ENCODE results near the gene HAVCR2. TPM values are rescaled to one million over a fixed set of nuclear protein-coding genes. Genes with fewer than 3 reads are reported as not detected.
"Not testable (repeated sequence)": the region's sequence is repeated elsewhere in the genome, so short reads cannot be mapped to it uniquely, and the experiment has no call there.

The HAVCR2 gene
- total and polyA plus RNA-seq, 12 donors = 0.76 to 14.9 (median 1.7) TPM

DNA sequence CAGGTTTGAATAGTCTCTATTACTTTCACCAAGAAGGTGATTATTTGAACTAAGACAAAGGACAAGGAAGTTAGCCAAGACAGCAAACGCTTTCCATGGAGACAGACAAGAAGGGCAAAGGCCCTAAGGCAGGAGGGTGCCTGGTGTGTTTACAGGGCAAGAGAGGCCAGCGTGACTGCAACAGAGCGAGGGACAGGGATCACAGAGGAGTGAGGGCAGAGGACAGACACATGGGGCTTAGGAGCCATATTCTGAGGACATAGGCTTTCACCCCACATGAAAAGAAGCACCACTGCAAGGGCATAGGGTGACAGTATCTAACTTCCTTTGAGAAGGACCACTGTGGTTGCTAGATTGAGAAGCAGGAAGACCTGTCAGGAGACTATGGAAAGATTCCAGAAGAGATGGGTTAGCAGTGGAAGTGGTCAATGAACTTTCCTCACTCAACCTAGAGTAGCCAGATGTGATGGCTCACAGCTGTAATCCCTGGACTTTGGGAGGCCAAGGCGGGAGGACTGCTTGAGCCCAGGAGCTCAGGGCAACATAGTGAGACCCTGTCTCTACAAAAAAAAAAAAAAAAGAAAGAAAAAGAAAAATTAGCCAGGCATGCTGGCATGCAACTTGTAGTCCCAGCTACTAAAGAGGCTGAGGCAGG lies 44.9 kb downstream of the HAVCR2 start:
- intact Hi-C loops (cut with DNase I) = no loop called here
- TF ChIP-seq, protein P1, sequence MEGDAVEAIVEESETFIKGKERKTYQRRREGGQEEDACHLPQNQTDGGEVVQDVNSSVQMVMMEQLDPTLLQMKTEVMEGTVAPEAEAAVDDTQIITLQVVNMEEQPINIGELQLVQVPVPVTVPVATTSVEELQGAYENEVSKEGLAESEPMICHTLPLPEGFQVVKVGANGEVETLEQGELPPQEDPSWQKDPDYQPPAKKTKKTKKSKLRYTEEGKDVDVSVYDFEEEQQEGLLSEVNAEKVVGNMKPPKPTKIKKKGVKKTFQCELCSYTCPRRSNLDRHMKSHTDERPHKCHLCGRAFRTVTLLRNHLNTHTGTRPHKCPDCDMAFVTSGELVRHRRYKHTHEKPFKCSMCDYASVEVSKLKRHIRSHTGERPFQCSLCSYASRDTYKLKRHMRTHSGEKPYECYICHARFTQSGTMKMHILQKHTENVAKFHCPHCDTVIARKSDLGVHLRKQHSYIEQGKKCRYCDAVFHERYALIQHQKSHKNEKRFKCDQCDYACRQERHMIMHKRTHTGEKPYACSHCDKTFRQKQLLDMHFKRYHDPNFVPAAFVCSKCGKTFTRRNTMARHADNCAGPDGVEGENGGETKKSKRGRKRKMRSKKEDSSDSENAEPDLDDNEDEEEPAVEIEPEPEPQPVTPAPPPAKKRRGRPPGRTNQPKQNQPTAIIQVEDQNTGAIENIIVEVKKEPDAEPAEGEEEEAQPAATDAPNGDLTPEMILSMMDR (IDR thresholded peaks at IDR 0.05) = no peak
- Histone ChIP-seq H3K4me1 (no peaks in the 10 kb centered on the region), H3K36me3 (no peaks in the 10 kb centered on the region), H3K9me3 (no peaks in the 10 kb centered on the region), H3K4me3 (no peak overlapping the region), H3K27ac (no peak overlapping the region), H3K27me3 (no peaks in the 10 kb centered on the region)
- DNase-seq (no peak), ATAC-seq (no peak)
- 88% methylated on average over 4 of the region's 4 CpGs for WGBS, 2 donors

DNA sequence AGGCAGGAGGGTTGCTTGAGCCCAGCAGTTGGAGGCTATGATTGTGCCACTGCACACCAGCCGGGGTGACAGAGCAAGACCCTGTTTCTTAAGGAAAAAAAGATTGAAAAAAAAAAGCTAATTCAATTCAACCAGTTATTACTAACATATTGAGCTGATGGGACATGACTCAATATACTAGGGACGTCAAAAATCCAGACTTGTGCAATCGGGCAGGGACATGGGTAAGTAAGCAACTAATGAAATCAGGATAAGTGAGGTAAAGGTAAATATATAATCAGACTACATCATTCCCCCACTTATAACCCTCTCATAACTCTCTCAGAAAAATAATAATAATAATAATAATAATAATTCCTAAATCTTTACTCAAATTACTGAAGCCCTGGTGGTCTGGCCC lies 49.0 kb downstream of the HAVCR2 start:
- Histone ChIP-seq H3K27ac (no peak overlapping the region), H3K9me3 (no peaks in the 10 kb centered on the region), H3K27me3 (no peaks in the 10 kb centered on the region), H3K4me3 (no peak overlapping the region), H3K36me3 (no peaks in the 10 kb centered on the region), H3K4me1 (no peaks in the 10 kb centered on the region)
- ATAC-seq = no peak
- 88 to 89% methylated on average over 3 of the region's 3 CpGs for WGBS, 2 donors
- DNase-seq = no peak
- TF ChIP-seq, protein P1 (IDR thresholded peaks at IDR 0.05) = no peak
- intact Hi-C loops (cut with DNase I) = no loop called here

DNA sequence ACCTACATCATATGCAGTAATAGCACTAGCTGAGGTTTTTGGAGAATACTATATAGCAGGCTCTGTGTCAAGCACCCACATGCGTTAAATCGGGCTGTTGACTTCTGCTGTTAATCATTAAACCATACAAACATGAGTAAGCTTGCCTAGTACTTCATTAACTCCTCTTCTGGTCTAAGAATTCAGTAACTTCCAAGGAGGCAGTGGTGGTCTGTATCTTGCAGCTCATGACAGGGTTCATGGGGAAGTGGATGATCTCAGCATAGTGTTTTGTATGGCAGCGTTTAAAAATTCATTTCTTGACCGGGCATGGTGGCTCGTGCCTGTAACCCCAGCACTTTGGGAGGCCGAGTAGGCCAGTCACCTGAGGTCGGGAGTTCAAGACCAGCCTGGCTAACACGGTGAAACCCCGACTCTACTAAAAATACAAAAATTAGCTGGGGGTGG lies 49.7 kb downstream of the HAVCR2 start, which contains the start of gene HAVCR1:
HAVCR1 (minus strand) TSS at position 24 of the 447 bp plus-strand sequence. CDS start 1,173 bp downstream, outside the sequence.
- TF ChIP-seq, protein P1 (IDR thresholded peaks at IDR 0.05) = no peak
- no peak for ATAC-seq
- WGBS, 2 donors = 66 to 89% methylated on average over 9 of the region's 9 CpGs
- intact Hi-C loops (cut with DNase I) = no loop called here
- H3K36me3 ChIP-seq = no peaks in the 10 kb centered on the region
- no peak within 1 kb of the TSS for H3K4me3 ChIP-seq
- no peaks in the 10 kb centered on the region for H3K27me3 ChIP-seq
- no peaks in the 10 kb centered on the region for H3K9me3 ChIP-seq
- no peak for DNase-seq
- H3K27ac ChIP-seq = no peak within 1 kb of the TSS
- H3K4me1 ChIP-seq = no peaks in the 10 kb centered on the region

DNA sequence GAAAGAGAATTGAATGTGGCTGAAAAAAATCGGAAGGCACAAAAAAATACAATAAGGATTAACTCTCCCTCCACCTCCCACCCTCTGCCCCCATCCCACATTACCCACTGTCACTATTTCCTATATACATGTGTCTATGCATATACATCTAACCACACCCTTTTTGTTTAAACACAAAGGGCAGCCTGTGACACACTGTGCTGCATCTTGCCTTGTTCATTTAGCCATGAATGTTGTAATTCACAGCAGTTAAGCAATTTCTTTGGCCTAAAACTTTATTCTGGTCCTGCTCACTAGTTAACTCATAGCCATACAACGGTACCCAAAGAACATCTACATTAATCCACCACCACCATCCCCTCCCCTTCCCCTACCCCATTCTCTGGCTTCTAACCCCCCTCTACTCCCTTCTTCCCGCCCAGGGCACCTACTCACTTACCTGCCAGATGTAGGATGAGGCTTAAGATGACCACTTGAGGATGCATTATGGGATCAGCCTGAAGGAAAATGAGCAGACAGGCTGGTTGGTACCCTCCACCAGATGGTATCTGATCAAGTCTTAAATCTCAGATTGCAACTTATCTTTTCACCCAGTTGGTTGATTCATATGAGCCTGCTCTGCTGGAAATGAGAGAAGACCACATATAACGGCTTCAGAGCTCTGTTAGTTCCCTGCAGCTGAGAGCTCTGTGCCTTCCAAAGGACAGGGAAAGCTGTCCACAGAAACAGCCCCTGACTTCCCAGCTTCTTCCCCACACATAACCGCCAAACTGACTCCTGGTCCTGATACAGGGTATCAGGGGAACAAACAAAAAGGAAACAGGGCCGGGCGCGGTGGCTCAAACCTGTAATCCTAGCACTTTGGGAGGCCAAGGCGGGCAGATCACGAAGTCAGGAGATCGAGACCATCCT lies 51.1 kb downstream of the HAVCR2 start:
- no peak overlapping the region for H3K4me3 ChIP-seq
- H3K27ac ChIP-seq = no peak overlapping the region
- ATAC-seq (no peak), DNase-seq (no peak)
- H3K4me1 ChIP-seq = no peaks in the 10 kb centered on the region
- H3K36me3 ChIP-seq = no peaks in the 10 kb centered on the region
- H3K27me3 ChIP-seq = no peaks in the 10 kb centered on the region
- TF ChIP-seq, protein P1 (IDR thresholded peaks at IDR 0.05) = no peak
- intact Hi-C loops (cut with DNase I) = no loop called here
- no peaks in the 10 kb centered on the region for H3K9me3 ChIP-seq
- WGBS, 2 donors = 88 to 91% methylated on average over 11 of the region's 11 CpGs

DNA sequence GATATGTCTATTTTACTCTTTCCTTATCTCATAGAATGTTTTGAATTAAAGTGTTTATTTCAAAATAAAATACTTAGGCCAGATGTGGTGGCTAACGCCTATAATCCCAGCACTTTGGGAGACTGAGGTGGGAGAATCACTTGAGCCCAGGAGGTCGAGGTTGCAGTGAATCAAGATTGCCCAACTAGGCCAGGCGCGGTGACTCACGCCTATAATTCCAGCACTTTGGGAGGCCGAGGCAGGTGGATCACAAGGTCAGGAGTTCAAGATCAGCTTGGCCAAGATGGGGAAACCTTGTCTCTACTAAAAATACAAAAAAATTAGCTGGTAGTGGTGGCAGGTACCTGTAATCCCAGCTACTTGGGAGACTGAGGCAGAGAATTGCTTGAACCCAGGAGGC lies 52.0 kb downstream of the HAVCR2 start:
- H3K4me3 ChIP-seq; intact Hi-C loops (cut with DNase I); H3K4me1 ChIP-seq; H3K9me3 ChIP-seq; ATAC-seq; DNase-seq; H3K36me3 ChIP-seq; H3K27ac ChIP-seq; H3K27me3 ChIP-seq: not testable (repeated sequence)
- WGBS, 2 donors = 89% methylated on average over 6 of the region's 6 CpGs
